B cell (primary cell): ENCODE measurements around the gene SEC24A. TPM values are rescaled to one million over a fixed set of nuclear protein-coding genes. Genes with fewer than 3 reads are reported as not detected.

Source experiments
- ATAC-seq: fragments of 200-7000 bp; cut with Tn5 transposase; one replicate; pipeline ENCODE4 v1.10.0; 2021; ENCODE audit warnings: low read depth, mild to moderate bottlenecking, moderate number of reproducible peaks, moderate library complexity
- CTCF ChIA-PET: fragments of 350-600 bp; sonication (Branson Sonifier 250); formaldehyde crosslinking; loops from one replicate; lab custom pipeline; 2021; ENCODE audit warnings: antibody characterized with exemption, inconsistent platforms; lab: Charles Lee
- POLR2A ChIA-PET: fragments of 350-600 bp; sonication (Branson Sonifier 250); formaldehyde crosslinking; loops from one replicate; lab custom pipeline; 2021; ENCODE audit warnings: antibody characterized with exemption; lab: Charles Lee
- DNase-seq: peaks from one replicate; pipeline ENCODE4 v3.0.0; 2013
- H2AFZ ChIP-seq: 2 replicates; pipeline ENCODE4 v1.6.1; 2012; ENCODE audit warnings: mild to moderate bottlenecking, low read depth, low read length; ENCODE audit not compliant: insufficient read depth, poor library complexity, severe bottlenecking
- H3K27ac ChIP-seq, 2 donors: 1 replicate in 1 of 2; 2 replicates in 1 of 2; pipeline ENCODE4 v1.5.1; 2012 to 2013; ENCODE audit warnings: low read length in 2 of 2, mild to moderate bottlenecking in 2 of 2, moderate library complexity in 1 of 2
- H3K27me3 ChIP-seq, 4 experiments: fragments of 200-600 bp in 1 of 4; sonication (generic) in 1 of 4; replicated peaks in 1 of 4; 1 replicate in 2 of 4; 2 replicates in 2 of 4; pipeline versions ENCODE4 v1.6.1 to v1.7.0; 2013 to 2016; ENCODE audit warnings: low read length in 3 of 4, mild to moderate bottlenecking in 2 of 4, mixed read lengths in 1 of 4, moderate library complexity in 1 of 4; ENCODE audit not compliant: insufficient read depth in 4 of 4, control insufficient read depth in 3 of 4; ENCODE audit errors: control extremely low read depth in 1 of 4
- H3K36me3 ChIP-seq, 2 experiments: replicated peaks in 1 of 2; 1 replicate in 1 of 2; 2 replicates in 1 of 2; pipeline versions ENCODE4 v1.6.1 to v1.7.1; 2013; ENCODE audit warnings: low read length in 1 of 2; ENCODE audit not compliant: insufficient read depth in 2 of 2, control insufficient read depth in 1 of 2; ENCODE audit errors: control extremely low read depth in 1 of 2, extremely low read depth in 1 of 2
- H3K4me1 ChIP-seq, 2 donors: fragments of 200-600 bp in 1 of 2; sonication (generic) in 1 of 2; 1 replicate in 1 of 2; 2 replicates in 1 of 2; pipeline versions ENCODE4 v1.5.1 to v1.6.1; 2013 to 2017; ENCODE audit warnings: low read length in 2 of 2; ENCODE audit not compliant: control insufficient read depth in 2 of 2, insufficient read depth in 2 of 2
- H3K4me2 ChIP-seq: replicated peaks from 2 replicates; pipeline ENCODE3; 2012; ENCODE audit warnings: mild to moderate bottlenecking, low read depth, low read length; ENCODE audit not compliant: poor library complexity, severe bottlenecking
- H3K4me3 ChIP-seq, 5 experiments: fragments of 200-600 bp in 1 of 5; sonication (generic) in 1 of 5; 1 replicate in 3 of 5; 2 replicates in 2 of 5; pipeline versions ENCODE4 v1.5.1 to v1.7.0; 2011 to 2016; ENCODE audit warnings: low read length in 4 of 5, mild to moderate bottlenecking in 4 of 5, low read depth in 2 of 5, control low read depth in 1 of 5, moderate library complexity in 1 of 5; ENCODE audit not compliant: insufficient read depth in 1 of 5; ENCODE audit errors: control extremely low read depth in 1 of 5, extremely low read depth in 1 of 5
- H3K79me2 ChIP-seq: fragments of 200-600 bp; sonication (generic); one replicate; pipeline ENCODE4 v1.6.0; 2016; ENCODE audit warnings: low read length; ENCODE audit not compliant: control insufficient read depth, insufficient read depth
- H3K9ac ChIP-seq: fragments of 200-600 bp; sonication (generic); 2 replicates; pipeline ENCODE4 v1.6.1; 2017; ENCODE audit warnings: mild to moderate bottlenecking, low read length, moderate library complexity
- H3K9me3 ChIP-seq, 3 donors: one replicate each; pipeline versions ENCODE4 v1.6.1 to v1.7.1; 2013; ENCODE audit warnings: low read length in 2 of 3; ENCODE audit not compliant: control insufficient read depth in 2 of 3, insufficient read depth in 1 of 3; ENCODE audit errors: control extremely low read depth in 1 of 3
- H4K20me1 ChIP-seq: 2 replicates; pipeline ENCODE4 v1.6.0; 2012; ENCODE audit warnings: mild to moderate bottlenecking, low read length; ENCODE audit not compliant: insufficient read depth, control insufficient read depth, poor library complexity, severe bottlenecking
- H3K27ac Mint-ChIP-seq: one replicate; pipeline ENCODE4 v1.8.0; 2021; ENCODE audit warnings: mixed read lengths
- H3K27me3 Mint-ChIP-seq: one replicate; pipeline ENCODE4 v1.8.0; 2021; ENCODE audit warnings: mixed read lengths
- H3K4me1 Mint-ChIP-seq: one replicate; pipeline ENCODE4 v1.8.0; 2021; ENCODE audit warnings: mixed read lengths
- H3K4me3 Mint-ChIP-seq: one replicate; pipeline ENCODE4 v1.8.0; 2021; ENCODE audit warnings: mixed read lengths
- H3K9me3 Mint-ChIP-seq: one replicate; pipeline ENCODE4 v1.8.0; 2022; ENCODE audit warnings: mixed read lengths; ENCODE audit not compliant: insufficient read depth
- EZH2 ChIP-seq: IDR thresholded peaks from 2 replicates; pipeline ENCODE4 v1.6.1; 2012; ENCODE audit warnings: borderline replicate concordance, low read depth, mild to moderate bottlenecking, moderate library complexity, low read length; ENCODE audit not compliant: insufficient read depth, poor library complexity, severe bottlenecking
- WGBS: methylation state at CpG from one replicate; pipeline ENCODE4 v1.1.5; 2013; ENCODE audit warnings: missing lambda C conversion rate; ENCODE audit not compliant: insufficient coverage; 5-methylcytosine and 5-hydroxymethylcytosine counted together
- intact Hi-C: fragments of 100-400 bp; cut with micrococcal nuclease; formaldehyde crosslinking; loops from one replicate; pipeline ENCODE4 v1.10.0; 2022
- polyA plus RNA-seq: library from polyadenylated mRNA; depleted of rRNA; stranded (reverse); fragments of >200 nt; gene quantifications from 2 replicates; pipeline ENCODE4 v1.2.3, GENCODE V29; 2012
- total RNA-seq, 2 donors: library from RNA; stranded (reverse); fragments of 120-200 nt in 1 of 2; gene quantifications; 1 replicate in 1 of 2; 2 replicates in 1 of 2; pipeline versions ENCODE4 v1.2.3 to v1.2.4, GENCODE V29; 2013 to 2022
- TF ChIP-seq, protein P1 (sequence below): fragments of 200-600 bp; IDR thresholded peaks from one replicate; pipeline ENCODE4 v1.8.0; 2022; ENCODE audit warnings: antibody characterized with exemption, mild to moderate bottlenecking

The SEC24A gene
- total and polyA plus RNA-seq, 2 donors (not counting 1 experiment from before 2014, with no cell fraction given) = 6.9 to 13.0 TPM

DNA sequence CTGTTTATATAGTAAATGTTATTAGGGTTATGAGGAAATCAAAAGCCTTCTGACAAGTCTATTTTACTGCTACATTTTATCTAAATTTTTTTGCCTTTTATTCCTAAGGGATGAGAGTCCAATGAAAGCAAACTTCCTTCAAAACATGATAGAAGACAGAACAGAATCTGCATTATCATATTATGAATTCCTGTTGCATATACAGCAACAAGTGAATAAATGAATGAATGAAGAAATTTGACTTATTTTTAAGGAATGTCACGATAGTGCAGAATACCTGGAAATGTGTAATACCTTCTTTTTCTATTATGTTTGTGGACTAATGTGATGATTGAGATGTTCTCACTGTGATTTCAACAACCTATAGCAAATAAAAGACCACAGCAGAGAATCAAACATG lies 76.3 kb downstream of the SEC24A start:
- Mint-ChIP-seq H3K9me3 (no peaks in the 10 kb centered on the region), H3K27me3 (no peaks in the 10 kb centered on the region), H3K27ac (no peak overlapping the region), H3K4me3 (no peak overlapping the region), H3K4me1 (no peaks in the 10 kb centered on the region)
- Histone ChIP-seq H3K9me3 (no peaks in the 10 kb centered on the region), H4K20me1 (no peaks in the 10 kb centered on the region), H3K4me3 (no peak overlapping the region), H3K36me3 (peaks cover 6 to 16% of the 10 kb centered on the region in 2 experiments), H3K4me1 (no peaks in the 10 kb centered on the region), H3K79me2 (no peaks in the 10 kb centered on the region), H3K27me3 (no peaks in the 10 kb centered on the region), H3K4me2 (no peak overlapping the region), H2AFZ (no peak overlapping the region), H3K27ac (no peak overlapping the region), H3K9ac (no peak overlapping the region)
- POLR2A ChIA-PET = no interaction called here
- no peak for TF ChIP-seq EZH2
- TF ChIP-seq, protein P1, sequence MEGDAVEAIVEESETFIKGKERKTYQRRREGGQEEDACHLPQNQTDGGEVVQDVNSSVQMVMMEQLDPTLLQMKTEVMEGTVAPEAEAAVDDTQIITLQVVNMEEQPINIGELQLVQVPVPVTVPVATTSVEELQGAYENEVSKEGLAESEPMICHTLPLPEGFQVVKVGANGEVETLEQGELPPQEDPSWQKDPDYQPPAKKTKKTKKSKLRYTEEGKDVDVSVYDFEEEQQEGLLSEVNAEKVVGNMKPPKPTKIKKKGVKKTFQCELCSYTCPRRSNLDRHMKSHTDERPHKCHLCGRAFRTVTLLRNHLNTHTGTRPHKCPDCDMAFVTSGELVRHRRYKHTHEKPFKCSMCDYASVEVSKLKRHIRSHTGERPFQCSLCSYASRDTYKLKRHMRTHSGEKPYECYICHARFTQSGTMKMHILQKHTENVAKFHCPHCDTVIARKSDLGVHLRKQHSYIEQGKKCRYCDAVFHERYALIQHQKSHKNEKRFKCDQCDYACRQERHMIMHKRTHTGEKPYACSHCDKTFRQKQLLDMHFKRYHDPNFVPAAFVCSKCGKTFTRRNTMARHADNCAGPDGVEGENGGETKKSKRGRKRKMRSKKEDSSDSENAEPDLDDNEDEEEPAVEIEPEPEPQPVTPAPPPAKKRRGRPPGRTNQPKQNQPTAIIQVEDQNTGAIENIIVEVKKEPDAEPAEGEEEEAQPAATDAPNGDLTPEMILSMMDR = no peak
- no peak for ATAC-seq
- DNase-seq = no peak
- intact Hi-C loops = no loop called here
- CTCF ChIA-PET = no interaction called here
- no CpG with 5 or more reads among the region's 1 CpG for WGBS

- DNase-seq (no peak), ATAC-seq (no peak)
- ChIA-PET CTCF (no interaction called here), POLR2A (no interaction called here)
- H3K4me1 ChIP-seq = peaks cover 12 to 27% of the 10 kb centered on the region in 2 donors
- H3K27me3 ChIP-seq = no peaks in the 10 kb centered on the region
- no peaks in the 10 kb centered on the region for H3K9me3 Mint-ChIP-seq
- no CpG with 5 or more reads among the region's 3 CpGs for WGBS
- no peak overlapping the region for H3K27ac Mint-ChIP-seq
- no peak overlapping the region for H2AFZ ChIP-seq
- no peaks in the 10 kb centered on the region for H3K27me3 Mint-ChIP-seq
- no peak overlapping the region for H3K9ac ChIP-seq
- H4K20me1 ChIP-seq = no peaks in the 10 kb centered on the region
- no peaks in the 10 kb centered on the region for H3K79me2 ChIP-seq
- no peak for TF ChIP-seq EZH2
- no peaks in the 10 kb centered on the region for H3K9me3 ChIP-seq
- H3K4me3 Mint-ChIP-seq = no peak overlapping the region
- no peak overlapping the region for H3K4me2 ChIP-seq
- H3K4me3 ChIP-seq = no peak overlapping the region
- intact Hi-C loops = loop anchor here (10.0 kb wide), 1 partner anchor 312 kb away; no protein-coding TSS in a partner anchor
- no peaks in the 10 kb centered on the region for H3K36me3 ChIP-seq
- H3K4me1 Mint-ChIP-seq = peaks cover 12% of the 10 kb centered on the region
- no peak overlapping the region for H3K27ac ChIP-seq
Measured at GRCh38 chr5:134732819-134733218, 84.2 kb downstream of the SEC24A start.
